GM20000 (cell line): ENCODE measurements around the gene GPR84.

Experiments
- DNase-seq: peaks from one replicate; pipeline ENCODE4 v3.0.0; 2012; ENCODE audit warnings: low spot score
- CTCF ChIP-seq: IDR thresholded peaks from 2 replicates; pipeline ENCODE4 v1.5.1; 2012; ENCODE audit warnings: mild to moderate bottlenecking, control low read depth; ENCODE audit errors: extremely low read depth, missing control alignments

The GPR84 gene

GRCh38 chr12:54398218-54398617, 33.9 kb upstream of the GPR84 start:
- TF ChIP-seq CTCF: no peak

GRCh38 chr12:54397157-54397556, 32.9 kb upstream of the GPR84 start:
- TF ChIP-seq CTCF: no peak
- no peak for DNase-seq

More at GRCh38 chr12:54398218-54398617, 33.9 kb upstream of the GPR84 start:
- DNase-seq: no peak

GRCh38 chr12:54395545-54395944, 31.3 kb upstream of the GPR84 start:
- no peak for TF ChIP-seq CTCF
- DNase-seq: no peak

GRCh38 chr12:54394986-54395385, 30.7 kb upstream of the GPR84 start:
- TF ChIP-seq CTCF: no peak
- no peak for DNase-seq

- DNase-seq: no peak
- TF ChIP-seq CTCF: peak; percentile 62
These were observed 30.0 kb upstream of the GPR84 start for GRCh38 chr12:54394281-54394719.

GRCh38 chr12:54393743-54394142, 29.5 kb upstream of the GPR84 start:
- no peak for TF ChIP-seq CTCF
- no peak for DNase-seq

GRCh38 chr12:54393207-54393609, 28.9 kb upstream of the GPR84 start:
- TF ChIP-seq CTCF: no peak

More at GRCh38 chr12:54393207-54393609, 28.9 kb upstream of the GPR84 start:
- no peak for DNase-seq
